GM19023 (cell line): ENCODE results near the gene SCARF2.
"Not testable (repeated sequence)": the region's sequence is repeated elsewhere in the genome, so short reads cannot be mapped to it uniquely, and the experiment has no call there.

ENCODE experiments used
- ATAC-seq: cut with Tn5 transposase; IDR thresholded peaks from one replicate; pipeline ENCODE4 v1.9.1; 2021; ENCODE audit warnings: mild to moderate bottlenecking, moderate library complexity; ENCODE audit not compliant: unreplicated experiment

SCARF2 gene

GRCh38 chr22:20464096-20464614 is 26.5 kb upstream of the SCARF2 start:
- no peak for ATAC-seq

- ATAC-seq, result no peak
Measured at GRCh38 chr22:20463324-20464095, 25.9 kb upstream of the SCARF2 start.

GRCh38 chr22:20459862-20460261 is 22.2 kb upstream of the SCARF2 start:
- ATAC-seq, result no peak

GRCh38 chr22:20459152-20459542 is 21.5 kb upstream of the SCARF2 start:
- ATAC-seq, result no peak

GRCh38 chr22:20458530-20459151 is 21.0 kb upstream of the SCARF2 start:
- ATAC-seq, result no peak

- ATAC-seq, result no peak
Measured at GRCh38 chr22:20457506-20458240, 20.0 kb upstream of the SCARF2 start.

- no peak for ATAC-seq
Measured at GRCh38 chr22:20456722-20457076, 19.1 kb upstream of the SCARF2 start.

GRCh38 chr22:20456064-20456721 is 18.6 kb upstream of the SCARF2 start:
- ATAC-seq, result no peak

- ATAC-seq, result no peak
Measured at GRCh38 chr22:20455709-20456063, 18.1 kb upstream of the SCARF2 start.

- ATAC-seq, result no peak
Measured at GRCh38 chr22:20453222-20453621, 15.6 kb upstream of the SCARF2 start.

- no peak for ATAC-seq
Measured at GRCh38 chr22:20451920-20452319, 14.3 kb upstream of the SCARF2 start.

- ATAC-seq, result not testable (repeated sequence)
Measured at GRCh38 chr22:20451129-20451778, 13.6 kb upstream of the SCARF2 start.

- no peak for ATAC-seq
Measured at GRCh38 chr22:20450551-20450906, 12.9 kb upstream of the SCARF2 start.

GRCh38 chr22:20449819-20450550 is 12.4 kb upstream of the SCARF2 start:
- no peak for ATAC-seq

GRCh38 chr22:20448630-20449029 is 11.0 kb upstream of the SCARF2 start:
- no peak for ATAC-seq

GRCh38 chr22:20446383-20446970 is 8.9 kb upstream of the SCARF2 start:
- no peak for ATAC-seq

GRCh38 chr22:20444325-20444724 is 6.7 kb upstream of the SCARF2 start:
- no peak for ATAC-seq

GRCh38 chr22:20442485-20443284 is 5.1 kb upstream of the SCARF2 start:
- no peak for ATAC-seq
